Stimulated activated CD4-positive, alpha-beta T cell treated with anti-CD3 and anti-CD28 coated beads, Interleukin-4, amount 100 ng/mL, for 1 hour (primary cell): ENCODE measurements around the gene RRP1B.
"Not testable (repeated sequence)": the region's sequence is repeated elsewhere in the genome, so short reads cannot be mapped to it uniquely, and the experiment has no call there.

Experiments
- DNase-seq: peaks from one replicate; pipeline ENCODE4 v3.0.0-alpha.2; 2020

Gene RRP1B

GRCh38 chr21:43659136-43660000, at the start of gene RRP1B, which contains the start of gene HSF2BP:
Gene RRP1B (plus strand): TSS chr21:43659560. CDS start chr21:43659665, 105 bp downstream.
Gene HSF2BP (minus strand): TSS chr21:43659488. CDS start chr21:43658096, 1,392 bp downstream.
- peak; percentile 82 for DNase-seq

GRCh38 chr21:43611598-43612369, 47.6 kb upstream of the RRP1B start:
- no peak for DNase-seq

- no peak for DNase-seq
Measured at GRCh38 chr21:43613755-43614638, 45.4 kb upstream of the RRP1B start.

DNA sequence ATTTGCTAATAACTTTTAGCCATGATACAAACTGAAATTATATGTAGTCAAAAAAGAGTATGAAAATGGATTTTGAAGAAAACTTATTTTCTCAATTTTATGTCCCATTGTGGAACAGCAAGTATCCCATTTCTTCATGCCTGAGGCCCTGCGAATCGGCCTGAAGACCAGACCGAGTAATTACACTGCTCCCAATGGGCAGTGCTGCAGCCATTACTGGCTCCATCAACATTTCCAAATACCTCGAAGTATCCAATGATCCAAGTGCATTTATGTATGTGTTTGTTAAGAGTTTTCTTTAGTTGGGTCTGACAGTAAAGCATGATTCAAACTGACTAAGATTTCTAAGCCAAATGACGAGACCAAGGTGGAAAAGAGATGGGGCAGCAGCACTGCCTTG, 44.5 kb upstream of the RRP1B start:
- DNase-seq: no peak

DNA sequence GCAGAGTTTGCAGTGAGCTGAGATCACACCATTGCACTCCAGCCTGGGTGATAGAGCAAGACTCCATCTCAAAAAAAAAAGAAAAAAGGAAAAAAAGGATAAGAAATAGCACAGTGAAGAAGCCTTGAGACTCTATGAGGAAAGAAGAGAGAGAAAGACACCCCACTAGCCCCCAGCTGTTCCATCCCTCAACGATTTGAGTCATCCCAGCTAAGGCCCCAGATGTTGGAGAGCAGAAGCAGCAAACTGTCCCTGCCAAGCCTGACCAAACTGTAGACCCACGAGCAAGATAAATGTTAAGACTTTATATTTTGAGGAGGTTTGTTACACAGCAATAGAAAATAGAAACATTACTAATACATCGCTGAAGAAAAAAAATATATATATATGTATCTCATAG, 42.5 kb upstream of the RRP1B start:
- not testable (repeated sequence) for DNase-seq

- DNase-seq: no peak
Measured at GRCh38 chr21:43618940-43619339, 40.4 kb upstream of the RRP1B start.

DNA sequence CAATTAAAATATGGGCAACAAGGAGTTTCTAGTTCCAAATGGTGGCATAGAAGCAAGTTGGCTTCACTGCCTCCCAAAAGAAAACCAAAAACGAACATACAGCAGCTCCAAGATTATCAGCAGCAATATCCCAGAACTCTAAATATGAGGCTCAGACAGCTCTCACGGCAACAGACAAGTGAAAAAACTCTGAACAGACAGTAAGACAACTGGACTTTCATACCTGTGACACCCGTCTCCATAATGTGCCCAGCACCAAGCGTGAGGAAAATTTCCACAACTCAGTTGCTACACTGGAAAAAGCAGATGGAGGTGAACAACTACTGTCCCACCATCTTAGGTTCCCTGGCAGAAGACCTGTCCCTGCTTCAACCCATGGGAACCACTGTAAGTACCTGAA, 40.0 kb upstream of the RRP1B start:
- no peak for DNase-seq

DNA sequence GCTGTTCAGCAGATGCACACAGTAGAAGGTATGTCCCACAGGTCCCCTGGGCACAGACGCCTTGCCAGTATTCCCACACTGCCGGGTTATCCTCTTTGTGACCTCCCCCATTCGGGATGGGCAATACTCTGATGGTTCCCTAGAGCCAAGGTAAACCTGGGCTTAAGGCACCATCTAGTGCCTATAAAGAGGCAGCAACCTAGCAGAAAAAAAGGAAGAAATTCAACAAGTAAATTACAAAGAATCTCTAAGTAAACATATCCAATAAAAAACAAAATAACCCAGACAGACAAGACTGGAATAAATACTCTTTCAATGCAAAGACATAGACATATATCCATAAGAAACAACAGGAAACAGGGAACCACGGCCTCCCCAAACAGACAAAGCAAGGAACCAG, 39.5 kb upstream of the RRP1B start:
- DNase-seq: no peak

- no peak for DNase-seq
Measured at GRCh38 chr21:43622796-43623195, 36.6 kb upstream of the RRP1B start.

GRCh38 chr21:43623588-43623987, 35.8 kb upstream of the RRP1B start:
- no peak for DNase-seq

- DNase-seq: no peak
Measured at GRCh38 chr21:43624339-43624738, 35.0 kb upstream of the RRP1B start.

GRCh38 chr21:43626390-43626789, 33.0 kb upstream of the RRP1B start:
- no peak for DNase-seq

DNA sequence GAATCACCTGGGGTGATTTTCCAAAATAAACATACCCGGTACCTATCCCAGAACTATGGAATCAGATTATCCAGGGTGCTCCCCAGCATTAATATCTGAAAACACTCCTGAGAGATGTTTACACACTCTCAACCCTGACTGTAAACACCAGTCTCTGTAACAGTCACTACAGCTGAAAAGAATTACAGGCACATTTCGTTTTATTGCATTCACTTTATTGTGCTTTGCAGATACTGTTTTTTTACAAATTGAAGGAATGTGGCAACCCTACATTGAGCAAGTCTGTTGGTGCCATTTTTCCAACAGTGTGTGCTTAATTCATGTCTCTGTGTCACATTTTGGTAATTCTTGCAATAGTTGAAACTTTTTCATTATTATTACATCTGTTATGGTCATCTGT, 31.8 kb upstream of the RRP1B start:
- DNase-seq: no peak

GRCh38 chr21:43631411-43632107, 27.8 kb upstream of the RRP1B start:
- DNase-seq: no peak

DNA sequence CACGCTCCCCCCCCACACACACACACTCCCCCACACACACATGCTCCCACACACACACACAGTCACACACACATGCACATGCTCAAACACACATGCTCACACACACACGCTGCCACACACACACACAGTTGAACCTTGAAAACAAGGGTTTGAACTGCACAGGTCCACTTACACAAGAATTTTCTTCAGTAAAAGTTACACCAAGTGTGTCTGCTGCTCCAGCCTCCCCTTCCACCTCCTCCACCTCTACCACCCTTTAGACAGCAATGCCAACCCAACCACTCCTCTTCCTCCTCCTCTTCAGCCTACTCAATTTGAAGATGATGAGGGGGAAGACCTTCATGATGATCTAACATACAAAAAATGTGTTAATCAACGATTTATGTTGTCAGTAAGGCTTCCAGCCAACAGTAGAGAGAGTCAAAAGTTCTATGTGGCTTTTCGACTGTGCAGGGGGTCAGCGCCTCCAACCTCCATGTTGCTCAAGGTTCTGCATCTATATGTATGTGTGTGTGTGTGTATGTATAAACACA, 26.9 kb upstream of the RRP1B start:
- DNase-seq: no peak

DNA sequence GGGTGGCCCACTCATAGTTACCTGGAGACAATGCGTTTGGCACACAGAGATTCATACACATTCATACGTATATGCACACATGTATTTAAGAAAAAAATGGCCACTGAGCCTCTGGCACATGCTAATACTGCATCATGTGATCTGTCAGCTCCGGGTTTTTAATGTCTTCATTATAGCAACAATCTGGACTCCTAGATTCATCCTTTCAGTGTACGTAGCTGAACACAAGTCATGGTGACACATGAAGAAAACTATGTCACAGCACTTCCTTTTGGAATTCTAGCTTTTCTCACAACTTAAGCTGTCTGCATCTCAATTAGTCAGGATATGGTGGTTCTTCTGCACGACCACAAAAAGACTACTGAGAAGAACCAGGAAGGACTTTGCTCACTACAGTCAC, 24.7 kb upstream of the RRP1B start:
- no peak for DNase-seq

DNA sequence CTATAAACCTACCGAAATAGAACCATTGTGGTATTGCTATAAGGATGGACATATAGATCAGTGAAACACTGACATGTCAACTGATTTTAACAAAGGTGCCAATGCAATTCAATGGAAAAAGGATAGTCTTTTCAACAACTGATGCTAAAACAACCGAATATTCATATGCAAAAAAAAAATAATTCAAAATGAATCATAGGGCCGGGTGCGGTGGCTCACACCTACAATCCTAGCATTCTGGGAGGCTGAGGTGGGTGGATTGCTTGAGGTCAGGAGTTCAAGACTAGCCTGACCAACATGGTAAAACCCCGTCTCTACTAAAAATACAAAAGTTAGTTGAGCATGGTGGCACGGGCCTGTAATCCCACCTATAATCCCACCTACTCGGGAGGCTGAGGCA, 23.9 kb upstream of the RRP1B start:
- DNase-seq: no peak

- no peak for DNase-seq
Measured at GRCh38 chr21:43637530-43638158, 21.7 kb upstream of the RRP1B start.

DNA sequence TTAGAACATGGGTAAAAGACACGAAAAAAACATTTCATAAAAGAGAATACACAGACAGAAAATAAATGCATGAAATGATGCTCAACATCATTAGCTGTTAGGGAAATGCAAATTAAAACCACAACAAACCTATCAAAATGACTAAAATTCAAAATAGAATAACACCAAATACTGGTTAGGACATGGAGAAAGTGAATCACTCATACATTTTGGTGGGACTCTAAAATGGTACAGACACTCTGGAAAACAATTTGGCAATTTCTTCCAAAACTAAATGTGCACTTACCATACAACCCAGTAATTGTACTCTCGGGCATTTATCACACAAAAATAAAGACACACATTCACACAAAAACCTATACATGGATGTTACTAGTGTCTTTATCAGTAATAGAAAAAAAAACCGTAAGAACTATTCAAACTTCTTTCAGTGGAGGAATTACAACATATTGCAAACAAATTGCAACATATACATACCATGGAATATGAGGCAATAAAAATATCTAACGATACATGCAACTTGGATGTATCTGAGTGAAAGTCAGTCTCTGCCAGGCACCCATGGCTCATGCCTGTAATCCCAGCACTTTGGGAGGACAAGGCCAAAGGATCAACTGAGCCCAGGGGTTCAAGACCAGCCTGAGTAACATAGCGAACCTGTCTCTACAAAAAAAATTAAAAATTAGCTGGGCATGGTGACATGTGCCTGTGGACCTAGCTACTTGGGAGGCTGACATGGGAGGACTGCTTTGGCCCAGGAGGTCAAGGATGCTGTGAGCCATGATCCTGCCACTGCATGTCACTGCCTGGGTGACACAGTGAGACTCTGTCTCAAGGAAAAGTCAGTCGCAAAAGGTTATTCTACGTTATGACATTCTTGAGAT, 19.6 kb upstream of the RRP1B start:
- DNase-seq: no peak

DNA sequence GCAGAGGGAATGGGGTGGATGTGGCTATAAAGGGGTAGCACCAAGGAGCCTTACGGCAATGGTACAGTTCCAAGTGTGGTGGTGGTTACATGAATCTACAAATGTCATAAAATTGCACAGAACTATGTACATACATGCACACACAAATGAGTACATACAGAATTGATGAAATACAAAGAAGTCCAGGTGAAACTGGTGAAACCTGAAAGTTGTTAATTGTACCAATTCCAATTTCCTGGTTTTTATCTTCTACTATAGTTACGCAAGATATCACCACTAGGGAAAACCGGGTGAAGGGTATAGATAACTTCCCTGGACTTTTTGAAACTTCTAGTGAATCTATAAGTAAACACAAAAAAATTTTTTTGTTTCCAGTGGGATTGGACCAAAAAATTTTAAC, 19.0 kb upstream of the RRP1B start:
- no peak for DNase-seq

GRCh38 chr21:43643193-43643592, 16.2 kb upstream of the RRP1B start:
- DNase-seq: no peak
